ENCODE data around the gene PCCA.

PCCA gene

GRCh38 chr13:100483139-100483538 lies 394.2 kb downstream of the PCCA start:
- no peak for DNase-seq

DNA sequence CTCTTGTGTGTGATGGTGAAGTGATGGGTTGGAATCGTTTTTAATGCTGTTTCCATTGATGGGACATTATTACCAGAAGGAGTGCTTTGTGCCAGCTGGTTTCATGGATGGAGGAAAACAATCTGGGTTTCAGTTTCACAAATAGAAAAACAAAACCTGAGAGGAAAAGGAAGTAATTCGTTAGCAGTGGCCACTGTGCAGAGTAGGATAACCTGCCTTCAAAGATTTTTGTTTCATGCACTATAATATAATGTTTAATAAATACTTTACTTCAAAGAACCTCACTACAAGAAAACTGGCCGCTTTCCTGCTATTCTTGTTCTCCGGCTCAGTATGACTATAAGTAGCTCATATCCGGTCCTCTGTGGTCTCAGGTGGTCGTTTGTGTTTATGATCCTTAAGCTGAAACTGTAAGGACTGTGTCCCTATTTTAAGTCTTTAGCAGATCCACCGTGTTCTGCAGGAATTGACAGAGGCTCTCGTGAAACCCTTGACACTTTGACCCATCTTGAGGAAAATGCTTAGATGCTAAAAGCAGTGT lies 395.0 kb downstream of the PCCA start:
- no peak for DNase-seq

DNA sequence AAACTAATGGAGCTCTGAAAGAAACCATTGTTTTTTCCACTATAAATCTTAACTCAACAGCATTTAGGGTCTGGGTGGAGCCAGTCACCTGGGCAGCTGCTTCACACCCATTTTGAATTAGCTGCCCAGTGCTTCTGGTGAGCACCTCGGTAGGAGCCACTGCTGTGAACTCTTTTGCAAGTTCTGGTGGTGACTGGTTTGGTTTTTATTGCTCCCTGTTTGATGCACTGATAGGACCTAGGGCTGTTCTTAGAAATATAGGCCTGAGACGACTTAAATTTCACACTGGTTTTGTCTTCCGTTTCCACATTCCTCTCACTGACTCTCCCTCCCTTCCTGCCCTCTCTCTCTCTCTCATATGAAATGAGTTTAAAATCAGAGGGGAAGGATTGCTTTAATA lies 395.8 kb downstream of the PCCA start:
- no peak for DNase-seq

GRCh38 chr13:100485265-100485664 lies 396.4 kb downstream of the PCCA start:
- DNase-seq, result no peak

DNA sequence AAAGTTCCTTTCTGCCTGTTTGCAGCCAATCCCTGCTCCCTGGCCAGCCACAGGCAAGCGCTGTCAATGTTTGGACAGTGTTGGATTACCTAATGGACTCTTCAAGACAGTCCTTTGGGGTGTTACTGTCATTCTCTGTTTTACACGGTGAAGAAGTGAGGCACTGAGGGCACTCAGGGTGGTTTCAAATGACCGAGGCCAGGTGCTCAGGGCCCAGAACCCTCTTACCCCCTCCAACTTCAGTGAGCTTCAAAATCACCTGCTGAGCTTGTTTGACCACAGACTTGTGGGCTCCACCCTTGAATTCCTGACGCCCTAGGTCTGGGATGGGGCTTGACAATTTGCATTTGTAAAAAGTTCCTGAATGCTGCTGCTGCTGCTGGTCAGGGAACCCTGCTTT lies 401.8 kb downstream of the PCCA start:
- no peak for DNase-seq

DNA sequence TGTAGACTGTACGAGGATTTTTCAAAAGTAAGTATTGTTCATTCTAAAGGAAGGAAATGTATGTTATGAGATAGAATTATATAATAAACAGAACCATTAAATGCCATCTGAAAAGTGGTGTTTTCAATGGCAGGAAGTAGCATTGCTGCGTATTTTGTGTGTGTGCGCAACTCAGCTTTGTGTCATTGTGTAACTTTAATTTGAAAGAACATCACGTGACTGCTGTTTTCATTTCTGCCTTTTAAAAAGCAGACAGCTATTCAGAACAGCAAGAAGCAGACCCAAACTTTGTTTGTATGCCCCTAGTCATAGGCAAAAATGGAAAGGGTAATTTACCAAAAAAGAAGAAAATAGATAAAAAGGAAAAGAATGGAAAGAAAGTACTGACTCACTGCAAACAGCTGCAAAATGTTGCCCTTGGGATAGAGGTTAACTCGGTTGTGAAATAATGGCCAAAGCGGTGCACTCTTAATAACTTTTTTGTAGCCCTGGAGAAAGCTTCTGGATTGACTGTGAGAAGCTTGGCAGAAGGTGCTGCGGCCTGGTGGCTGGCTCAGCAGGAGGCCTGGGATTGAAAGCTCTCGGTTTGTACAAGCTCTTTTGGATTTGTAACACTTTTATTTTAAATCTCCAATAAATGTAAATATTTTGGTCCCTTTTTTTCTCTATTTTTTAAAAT lies 402.4 kb downstream of the PCCA start:
- DNase-seq, result no peak

- no peak for DNase-seq
These were observed 404.5 kb downstream of the PCCA start for GRCh38 chr13:100493418-100493817.

DNA sequence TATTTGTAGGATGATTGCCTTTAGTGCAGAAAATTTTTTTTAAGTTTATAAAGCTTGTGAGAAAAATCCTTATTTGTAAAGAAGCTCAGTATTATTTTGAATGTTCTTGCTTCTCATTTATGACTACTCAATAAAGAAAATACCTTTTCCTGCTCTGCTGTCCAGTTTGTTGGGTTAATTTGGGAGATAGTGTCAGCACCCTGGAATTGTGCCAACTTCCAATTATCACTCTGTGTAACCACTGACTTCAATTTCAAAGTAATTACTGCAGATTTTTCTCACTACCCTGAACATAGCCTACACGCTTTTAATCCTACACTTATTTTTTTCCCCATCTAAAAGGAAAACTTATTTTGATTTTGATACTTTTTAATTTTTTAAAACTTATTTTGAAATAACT lies 406.6 kb downstream of the PCCA start:
- no peak for DNase-seq

DNA sequence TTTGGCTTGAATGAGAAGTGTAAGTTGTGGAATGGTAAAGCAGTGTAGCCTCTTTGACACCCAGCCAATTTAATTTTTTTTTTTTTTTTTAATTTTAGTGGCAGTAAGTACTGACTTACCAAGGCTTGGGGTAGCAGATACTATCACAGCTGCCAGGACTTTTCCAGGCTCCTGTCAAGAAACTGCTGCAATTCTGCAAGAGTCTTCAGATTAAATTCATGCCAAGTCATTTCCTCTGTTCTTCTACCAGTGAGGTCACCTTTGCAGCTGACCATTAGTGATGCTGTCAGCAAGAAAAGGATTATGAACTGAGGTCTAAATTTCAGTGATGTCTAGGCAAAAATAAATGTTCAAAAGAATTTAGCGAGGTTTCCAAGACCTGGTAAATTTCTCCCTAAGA lies 408.5 kb downstream of the PCCA start:
- DNase-seq, result no peak

GRCh38 chr13:100502446-100502845 lies 413.6 kb downstream of the PCCA start:
- DNase-seq, result no peak

- DNase-seq, result no peak
These were observed 414.7 kb downstream of the PCCA start for GRCh38 chr13:100503622-100504021.

- no peak for DNase-seq
These were observed 417.3 kb downstream of the PCCA start for GRCh38 chr13:100506154-100506553.

DNA sequence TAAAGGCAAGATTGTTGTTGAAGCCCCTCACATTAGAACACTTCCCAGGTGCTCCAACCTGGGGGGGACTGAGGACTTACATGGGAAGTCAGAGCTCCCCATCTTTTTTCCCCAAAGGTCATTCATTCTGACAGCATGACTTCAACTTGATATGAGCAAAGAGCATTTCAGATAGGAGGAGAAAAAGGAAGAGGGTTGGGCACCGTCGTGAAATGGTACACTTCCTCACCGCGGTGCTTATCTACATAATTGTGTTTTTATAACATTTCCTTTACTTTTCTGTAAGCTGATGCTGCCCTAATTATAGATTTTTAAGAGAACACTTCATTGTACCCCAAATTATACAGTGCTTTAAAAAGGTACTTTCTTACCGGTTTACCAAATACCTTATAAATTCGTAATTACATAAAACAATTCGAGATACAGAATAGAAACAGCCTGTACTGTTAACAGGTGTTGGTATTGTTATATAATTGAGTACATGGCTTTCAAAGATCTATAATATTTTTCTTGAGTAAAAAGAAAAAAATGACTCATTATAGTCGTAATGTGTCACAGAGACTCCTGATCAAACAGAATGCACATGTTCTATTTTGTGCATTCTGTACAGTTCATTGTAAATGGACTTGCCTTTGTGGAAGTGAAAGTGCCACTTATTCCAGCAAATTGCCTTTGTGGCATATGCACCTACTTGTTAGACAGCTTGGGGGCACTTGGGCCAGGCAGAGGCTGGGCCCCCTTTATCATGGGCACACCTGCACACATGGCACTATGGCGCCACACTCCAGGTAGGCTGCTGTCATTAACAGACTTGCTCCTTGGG lies 417.9 kb downstream of the PCCA start:
- DNase-seq, result no peak

DNA sequence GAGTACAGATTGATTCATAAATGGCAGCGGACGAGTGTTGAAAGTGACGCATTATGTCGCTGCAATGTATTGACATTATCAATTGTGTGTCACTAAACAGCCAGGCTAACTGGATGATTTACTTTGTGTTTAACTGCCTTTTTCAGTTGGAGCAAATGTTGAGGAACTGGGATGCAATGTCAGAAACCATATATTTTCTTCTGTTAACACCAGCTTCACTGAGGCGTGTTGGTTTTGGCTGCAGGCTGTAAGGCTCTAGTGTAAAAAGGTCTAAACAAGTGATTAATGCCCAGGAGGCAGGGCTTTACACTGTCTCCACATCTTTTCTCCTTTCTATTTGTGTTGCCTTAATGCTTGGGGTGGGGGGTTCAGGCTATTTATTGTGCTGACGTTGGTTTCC lies 419.6 kb downstream of the PCCA start:
- DNase-seq, result no peak

- no peak for DNase-seq
These were observed 420.1 kb downstream of the PCCA start for GRCh38 chr13:100508996-100509395.

GRCh38 chr13:100510208-100510957 lies 421.5 kb downstream of the PCCA start:
- DNase-seq, result no peak

DNA sequence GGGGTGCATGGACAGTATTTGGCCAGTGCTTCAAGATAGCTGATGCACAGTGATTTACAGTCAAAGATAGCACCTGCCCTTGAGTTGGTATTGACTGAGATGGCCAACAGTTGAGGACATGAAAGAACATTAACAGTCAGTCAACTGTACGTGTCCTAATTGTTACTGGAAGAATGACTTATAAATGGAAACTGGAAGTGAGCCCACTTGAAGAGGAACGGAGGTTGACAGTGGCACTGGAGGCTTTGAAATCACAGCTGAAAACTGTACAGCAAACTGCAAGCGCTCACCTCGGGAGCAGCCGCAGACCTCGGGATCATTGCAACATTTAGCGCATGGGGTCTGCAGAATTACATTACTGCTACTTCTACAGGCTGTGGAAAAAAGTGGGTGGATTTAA lies 422.6 kb downstream of the PCCA start:
- no peak for DNase-seq

GRCh38 chr13:100512422-100512821 lies 423.5 kb downstream of the PCCA start:
- DNase-seq, result no peak

GRCh38 chr13:100513171-100513570 lies 424.3 kb downstream of the PCCA start:
- DNase-seq, result no peak

GRCh38 chr13:100513987-100514670 lies 425.2 kb downstream of the PCCA start:
- DNase-seq, result no peak

- DNase-seq, result peak; percentile 17
These were observed 426.0 kb downstream of the PCCA start for GRCh38 chr13:100514788-100515409.

DNA sequence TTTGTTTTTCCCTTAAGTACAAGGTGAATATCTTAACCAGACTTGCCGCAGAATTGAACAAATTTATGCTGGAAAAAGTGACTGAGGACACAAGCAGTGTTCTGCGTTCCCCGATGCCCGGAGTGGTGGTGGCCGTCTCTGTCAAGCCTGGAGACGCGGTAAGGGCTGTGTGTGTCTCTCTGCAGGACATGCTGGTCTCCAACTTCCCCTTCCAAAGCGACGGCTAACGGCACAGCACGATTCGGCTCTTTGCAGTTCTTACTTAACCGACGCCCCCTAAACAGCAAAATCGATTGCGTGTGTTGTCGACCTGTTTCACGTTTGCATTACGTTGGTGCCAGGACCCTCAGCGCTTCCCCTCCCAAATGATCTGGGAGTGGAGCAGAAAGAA lies 426.5 kb downstream of the PCCA start:
- no peak for DNase-seq

- no peak for DNase-seq
These were observed 428.2 kb downstream of the PCCA start for GRCh38 chr13:100517135-100517534.
